Measurements from ENCODE around the gene MYO5A.

DNA sequence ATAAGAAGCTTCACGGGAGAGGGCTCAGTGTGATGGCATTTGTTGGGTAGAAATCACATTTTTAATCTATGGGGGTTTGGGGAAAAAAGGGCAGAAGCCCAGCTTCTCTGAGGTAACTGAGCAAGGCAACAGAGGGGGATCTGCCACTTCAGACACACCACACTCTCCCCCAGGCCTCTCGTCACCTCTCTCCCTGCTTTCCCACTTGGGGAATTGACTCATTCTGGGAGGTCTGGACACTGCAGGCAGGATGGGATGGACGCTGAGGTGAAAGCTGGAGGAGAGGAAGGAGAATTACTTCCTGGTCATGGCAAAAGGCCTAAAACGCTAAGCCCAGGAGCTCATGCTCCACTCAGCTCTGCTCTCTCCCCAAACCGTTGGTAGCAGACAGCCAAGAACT is 266.3 kb downstream of the MYO5A start:
- no peak for TF ChIP-seq EZH2phosphoT487 (IDR thresholded peaks at IDR 0.05; ENCODE audit: borderline replicate concordance)
- TF ChIP-seq, protein P1, sequence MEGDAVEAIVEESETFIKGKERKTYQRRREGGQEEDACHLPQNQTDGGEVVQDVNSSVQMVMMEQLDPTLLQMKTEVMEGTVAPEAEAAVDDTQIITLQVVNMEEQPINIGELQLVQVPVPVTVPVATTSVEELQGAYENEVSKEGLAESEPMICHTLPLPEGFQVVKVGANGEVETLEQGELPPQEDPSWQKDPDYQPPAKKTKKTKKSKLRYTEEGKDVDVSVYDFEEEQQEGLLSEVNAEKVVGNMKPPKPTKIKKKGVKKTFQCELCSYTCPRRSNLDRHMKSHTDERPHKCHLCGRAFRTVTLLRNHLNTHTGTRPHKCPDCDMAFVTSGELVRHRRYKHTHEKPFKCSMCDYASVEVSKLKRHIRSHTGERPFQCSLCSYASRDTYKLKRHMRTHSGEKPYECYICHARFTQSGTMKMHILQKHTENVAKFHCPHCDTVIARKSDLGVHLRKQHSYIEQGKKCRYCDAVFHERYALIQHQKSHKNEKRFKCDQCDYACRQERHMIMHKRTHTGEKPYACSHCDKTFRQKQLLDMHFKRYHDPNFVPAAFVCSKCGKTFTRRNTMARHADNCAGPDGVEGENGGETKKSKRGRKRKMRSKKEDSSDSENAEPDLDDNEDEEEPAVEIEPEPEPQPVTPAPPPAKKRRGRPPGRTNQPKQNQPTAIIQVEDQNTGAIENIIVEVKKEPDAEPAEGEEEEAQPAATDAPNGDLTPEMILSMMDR (conservative IDR thresholded peaks at IDR 0.05; ENCODE audit: low read length): no peak

Measured in Loucy (cell line).